OCI-LY3 (cell line): ENCODE measurements around the gene PIWIL4.

Source experiments
- H2AFZ ChIP-seq: fragments of 200-600, 300-600 bp; shearing (Covaris generic); 2 replicates; pipeline ENCODE4 v1.6.0; 2014; ENCODE audit warnings: antibody characterized with exemption, low read depth, low read length
- H3K27ac ChIP-seq: fragments of 200-600, 300-600 bp; sonication (generic); 2 replicates; pipeline ENCODE4 v1.5.1; 2014; ENCODE audit warnings: mild to moderate bottlenecking, low read length, moderate library complexity, mixed read lengths
- H3K27me3 ChIP-seq: fragments of 200-600, 300-600 bp; sonication (generic); 2 replicates; pipeline ENCODE4 v1.6.1; 2014; ENCODE audit warnings: low read depth, low read length, mixed read lengths
- H3K36me3 ChIP-seq: fragments of 200-600, 300-600 bp; sonication (generic); replicated peaks from 2 replicates; pipeline ENCODE3; 2014; ENCODE audit warnings: low read depth, low read length, mixed read lengths
- H3K4me1 ChIP-seq: fragments of 300-600, 200-600 bp; sonication (generic); 2 replicates; pipeline ENCODE4 v1.6.1; 2014; ENCODE audit warnings: low read length, mixed read lengths
- H3K4me2 ChIP-seq: fragments of 200-600, 300-600 bp; sonication (generic); 2 replicates; pipeline ENCODE4 v1.6.1; 2014; ENCODE audit warnings: low read length, mixed read lengths
- H3K4me3 ChIP-seq: fragments of 300-600, 200-600 bp; sonication (generic); 2 replicates; pipeline ENCODE4 v1.5.1; 2014; ENCODE audit warnings: antibody characterized with exemption, mild to moderate bottlenecking, low read length, moderate library complexity
- H3K79me2 ChIP-seq: fragments of 300-600, 200-600 bp; shearing (Covaris generic); 2 replicates; pipeline ENCODE4 v1.6.1; 2014; ENCODE audit warnings: mild to moderate bottlenecking, low read length, mixed read lengths
- H3K9ac ChIP-seq: fragments of 300-600, 200-600 bp; shearing (Covaris generic); 2 replicates; pipeline ENCODE4 v1.6.0; 2014; ENCODE audit warnings: mild to moderate bottlenecking, low read length, moderate library complexity
- H3K9me3 ChIP-seq: fragments of 200-600, 300-600 bp; shearing (Covaris generic); 2 replicates; pipeline ENCODE4 v1.6.1; 2014; ENCODE audit warnings: low read length, mixed read lengths; ENCODE audit not compliant: insufficient read depth
- H4K20me1 ChIP-seq: fragments of 200-600, 300-600 bp; sonication (generic); 2 replicates; pipeline ENCODE4 v1.6.1; 2016; ENCODE audit warnings: low read length, mixed read lengths; ENCODE audit not compliant: insufficient read depth
- CTCF ChIP-seq: fragments of 200-600, 300-600 bp; sonication (generic); IDR thresholded peaks from 2 replicates; pipeline ENCODE4 v1.5.1; 2014; ENCODE audit warnings: antibody characterized with exemption, low read length, low read depth
- EZH2phosphoT487 ChIP-seq: fragments of 200-600 bp; shearing (Covaris generic); IDR thresholded peaks from 2 replicates; pipeline ENCODE4 v1.6.1; 2018; ENCODE audit warnings: antibody characterized with exemption, mixed run types, low read depth

Gene PIWIL4

GRCh38 chr11:94524341-94524740 lies 42.8 kb upstream of the PIWIL4 start:
- Histone ChIP-seq H3K4me2 (no peak overlapping the region), H2AFZ (no peak overlapping the region), H3K4me3 (no peak overlapping the region), H4K20me1 (no peaks in the 10 kb centered on the region), H3K9me3 (no peaks in the 10 kb centered on the region), H3K27ac (no peak overlapping the region), H3K79me2 (no peaks in the 10 kb centered on the region), H3K36me3 (no peaks in the 10 kb centered on the region), H3K4me1 (no peaks in the 10 kb centered on the region; the same call in 1 of the 2 replicates), H3K9ac (no peak overlapping the region), H3K27me3 (peaks cover 28% of the 10 kb centered on the region)
- TF ChIP-seq CTCF (no peak), EZH2phosphoT487 (no peak)

GRCh38 chr11:94525546-94526324 lies 41.4 kb upstream of the PIWIL4 start:
- Histone ChIP-seq H3K27me3 (peaks cover 28% of the 10 kb centered on the region), H3K4me3 (no peak overlapping the region), H2AFZ (no peak overlapping the region), H3K36me3 (no peaks in the 10 kb centered on the region), H3K9ac (no peak overlapping the region), H3K79me2 (no peaks in the 10 kb centered on the region), H3K4me1 (no peaks in the 10 kb centered on the region), H4K20me1 (no peaks in the 10 kb centered on the region), H3K9me3 (no peaks in the 10 kb centered on the region), H3K27ac (no peak overlapping the region), H3K4me2 (no peak overlapping the region)
- TF ChIP-seq CTCF (no peak), EZH2phosphoT487 (no peak)

- Histone ChIP-seq H3K9me3 (no peaks in the 10 kb centered on the region), H4K20me1 (no peaks in the 10 kb centered on the region), H3K27ac (no peak overlapping the region), H3K36me3 (no peaks in the 10 kb centered on the region), H3K79me2 (no peaks in the 10 kb centered on the region), H3K9ac (no peak overlapping the region), H2AFZ (no peak overlapping the region), H3K4me2 (no peak overlapping the region), H3K4me3 (no peak overlapping the region), H3K4me1 (no peaks in the 10 kb centered on the region), H3K27me3 (peaks cover 33% of the 10 kb centered on the region)
- no peak for TF ChIP-seq CTCF
- no peak for TF ChIP-seq EZH2phosphoT487
Measured at GRCh38 chr11:94526645-94527438, 40.3 kb upstream of the PIWIL4 start.

GRCh38 chr11:94528551-94528950 lies 38.6 kb upstream of the PIWIL4 start:
- Histone ChIP-seq H3K27me3 (peaks cover 27% of the 10 kb centered on the region), H3K4me3 (no peak overlapping the region), H4K20me1 (no peaks in the 10 kb centered on the region), H3K4me1 (peaks cover 1% of the 10 kb centered on the region; the same call in 1 of the 2 replicates), H3K4me2 (no peak overlapping the region), H2AFZ (no peak overlapping the region), H3K36me3 (no peaks in the 10 kb centered on the region), H3K9me3 (no peaks in the 10 kb centered on the region), H3K27ac (no peak overlapping the region), H3K9ac (no peak overlapping the region), H3K79me2 (no peaks in the 10 kb centered on the region)
- no peak for TF ChIP-seq CTCF
- TF ChIP-seq EZH2phosphoT487: no peak
